Mammary epithelial cell (primary cell): ENCODE data around the gene MYO15A.

Experiments
- EZH2 ChIP-seq: IDR thresholded peaks from 2 replicates; pipeline ENCODE4 v1.6.1; 2012; ENCODE audit warnings: low read length, inconsistent platforms, borderline replicate concordance
- TF ChIP-seq, protein P1 (sequence below), 2 donors: IDR thresholded peaks in 1 of 2; conservative IDR thresholded peaks in 1 of 2; 2 replicates each; pipeline ENCODE4 v1.5.1; 2011 to 2012; ENCODE audit warnings: inconsistent platforms in 2 of 2, low read length in 2 of 2, mild to moderate bottlenecking in 2 of 2, control low read depth in 1 of 2, low read depth in 1 of 2; ENCODE audit not compliant: insufficient read depth in 1 of 2; ENCODE audit errors: extremely low read depth in 1 of 2

GRCh38 chr17:18224053-18224386, 115.5 kb downstream of the MYO15A start:
- TF ChIP-seq, protein P1, sequence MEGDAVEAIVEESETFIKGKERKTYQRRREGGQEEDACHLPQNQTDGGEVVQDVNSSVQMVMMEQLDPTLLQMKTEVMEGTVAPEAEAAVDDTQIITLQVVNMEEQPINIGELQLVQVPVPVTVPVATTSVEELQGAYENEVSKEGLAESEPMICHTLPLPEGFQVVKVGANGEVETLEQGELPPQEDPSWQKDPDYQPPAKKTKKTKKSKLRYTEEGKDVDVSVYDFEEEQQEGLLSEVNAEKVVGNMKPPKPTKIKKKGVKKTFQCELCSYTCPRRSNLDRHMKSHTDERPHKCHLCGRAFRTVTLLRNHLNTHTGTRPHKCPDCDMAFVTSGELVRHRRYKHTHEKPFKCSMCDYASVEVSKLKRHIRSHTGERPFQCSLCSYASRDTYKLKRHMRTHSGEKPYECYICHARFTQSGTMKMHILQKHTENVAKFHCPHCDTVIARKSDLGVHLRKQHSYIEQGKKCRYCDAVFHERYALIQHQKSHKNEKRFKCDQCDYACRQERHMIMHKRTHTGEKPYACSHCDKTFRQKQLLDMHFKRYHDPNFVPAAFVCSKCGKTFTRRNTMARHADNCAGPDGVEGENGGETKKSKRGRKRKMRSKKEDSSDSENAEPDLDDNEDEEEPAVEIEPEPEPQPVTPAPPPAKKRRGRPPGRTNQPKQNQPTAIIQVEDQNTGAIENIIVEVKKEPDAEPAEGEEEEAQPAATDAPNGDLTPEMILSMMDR (conservative IDR thresholded peaks at IDR 0.05 in 1 of 2, IDR thresholded peaks at IDR 0.05 in 1 of 2; ENCODE audit: extremely low read depth in 1 of 2, insufficient read depth in 1 of 2, low read depth in 1 of 2, low read length in 2 of 2) = no peak
- TF ChIP-seq EZH2 = no peak
